ENCODE results near the gene HPCAL1. TPM values are rescaled to one million over a fixed set of nuclear protein-coding genes. Genes with fewer than 3 reads are reported as not detected.

HPCAL1 gene
- total and polyA plus RNA-seq, 12 donors: 17.4 to 118 (median 61.3) TPM

GRCh38 chr2:10255189-10256030, 47.3 kb upstream of the HPCAL1 start:
- intact Hi-C loops (cut with DNase I): no loop called here
- Histone ChIP-seq H3K36me3 (replicated peaks in 1 of 2) (no peaks in the 10 kb centered on the region), H3K4me3 (no peak overlapping the region), H3K27ac (no peak overlapping the region), H3K27me3 (no peaks in the 10 kb centered on the region), H3K9me3 (replicated peaks in 1 of 3) (peaks cover 0 to 3% (median 0%) of the 10 kb centered on the region in 3 donors), H3K4me1 (replicated peaks in 1 of 2) (no peaks in the 10 kb centered on the region)
- DNase-seq: peak in 2 of 7 donors; percentile 8 to 18
- TF ChIP-seq CTCF (IDR thresholded peaks at IDR 0.05): no peak
- no peak for TF ChIP-seq POLR2A (IDR thresholded peaks at IDR 0.05)
- 63 to 75% (median 65%) methylated on average over 8 to 18 of the region's 18 CpGs for WGBS, 4 donors

GRCh38 chr2:10256031-10256514, 46.6 kb upstream of the HPCAL1 start:
- intact Hi-C loops (cut with DNase I): no loop called here
- H3K27me3 ChIP-seq: no peaks in the 10 kb centered on the region
- no peaks in the 10 kb centered on the region for H3K4me1 ChIP-seq (replicated peaks in 1 of 2)
- no peak overlapping the region for H3K4me3 ChIP-seq
- H3K9me3 ChIP-seq (replicated peaks in 1 of 3): no peaks in the 10 kb centered on the region
- peak in 1 of 7 donors; percentile 8 for DNase-seq
- H3K27ac ChIP-seq: no peak overlapping the region
- no peak for TF ChIP-seq CTCF (IDR thresholded peaks at IDR 0.05)
- no peak for TF ChIP-seq POLR2A (IDR thresholded peaks at IDR 0.05)
- 78 to 84% (median 79%) methylated on average over 14 to 15 of the region's 15 CpGs for WGBS, 4 donors
- no peaks in the 10 kb centered on the region for H3K36me3 ChIP-seq (replicated peaks in 1 of 2)

GRCh38 chr2:10256515-10257031, 46.1 kb upstream of the HPCAL1 start:
- intact Hi-C loops (cut with DNase I): no loop called here
- DNase-seq: peak in 2 of 7 donors; percentile 2 to 20
- H3K36me3 ChIP-seq (replicated peaks in 1 of 2): no peaks in the 10 kb centered on the region
- H3K4me1 ChIP-seq (replicated peaks in 1 of 2): no peaks in the 10 kb centered on the region
- H3K4me3 ChIP-seq: no peak overlapping the region
- H3K27ac ChIP-seq: no peak overlapping the region
- 80 to 91% (median 85%) methylated on average over 10 to 17 of the region's 17 CpGs for WGBS, 4 donors
- H3K27me3 ChIP-seq: no peaks in the 10 kb centered on the region
- no peaks in the 10 kb centered on the region for H3K9me3 ChIP-seq (replicated peaks in 1 of 3)
- TF ChIP-seq POLR2A (IDR thresholded peaks at IDR 0.05): no peak
- TF ChIP-seq CTCF (IDR thresholded peaks at IDR 0.05): no peak

- intact Hi-C loops (cut with DNase I): no loop called here
- TF ChIP-seq POLR2A (IDR thresholded peaks at IDR 0.05): no peak
- Histone ChIP-seq H3K27ac (no peak overlapping the region), H3K9me3 (replicated peaks in 1 of 3) (no peaks in the 10 kb centered on the region), H3K4me3 (no peak overlapping the region), H3K27me3 (no peaks in the 10 kb centered on the region), H3K36me3 (replicated peaks in 1 of 2) (no peaks in the 10 kb centered on the region), H3K4me1 (replicated peaks in 1 of 2) (no peaks in the 10 kb centered on the region)
- 83 to 96% (median 89%) methylated on average over 7 to 9 of the region's 9 CpGs for WGBS, 4 donors
- peak in 1 of 7 donors; percentile 2 for DNase-seq
Observed at GRCh38 chr2:10257036-10257435, 45.7 kb upstream of the HPCAL1 start.

All from adrenal gland (tissue), 12 donors.